NCI-H146 (cell line): ENCODE data around the gene ISOC1.

Source experiments
- DNase-seq: peaks from one replicate; lab custom pipeline; 2025; lab: John Stamatoyannopoulos, UW

The ISOC1 gene

GRCh38 chr5:129125819-129126218 is 31.3 kb downstream of the ISOC1 start:
- DNase-seq = no peak

- DNase-seq = no peak
Observed at GRCh38 chr5:129133553-129133952, 39.0 kb downstream of the ISOC1 start.

GRCh38 chr5:129135633-129136032 is 41.1 kb downstream of the ISOC1 start:
- peak; percentile 0 for DNase-seq

- no peak for DNase-seq
Observed at GRCh38 chr5:129137637-129138036, 43.1 kb downstream of the ISOC1 start.

- DNase-seq = no peak
Observed at GRCh38 chr5:129141078-129141477, 46.5 kb downstream of the ISOC1 start.

- DNase-seq = no peak
Observed at GRCh38 chr5:129141696-129142095, 47.1 kb downstream of the ISOC1 start.

- no peak for DNase-seq
Observed at GRCh38 chr5:129155876-129156275, 61.3 kb downstream of the ISOC1 start.

- no peak for DNase-seq
Observed at GRCh38 chr5:129161830-129162229, 67.3 kb downstream of the ISOC1 start.
